Nephron (organoid): ENCODE data around the gene P2RX7.

Experiments used
- H3K27ac Mint-ChIP-seq, 3 experiments: 2 replicates each; pipeline ENCODE4 v1.8.0; 2020; ENCODE audit warnings: mixed read lengths in 3 of 3, mild to moderate bottlenecking in 2 of 3, moderate library complexity in 1 of 3
- H3K27me3 Mint-ChIP-seq: 2 replicates; pipeline ENCODE4 v1.8.0; 2021; ENCODE audit warnings: low read depth, mild to moderate bottlenecking, moderate library complexity, mixed read lengths
- H3K36me3 Mint-ChIP-seq: 2 replicates; pipeline ENCODE4 v1.8.0; 2020; ENCODE audit warnings: low read depth, mixed read lengths
- H3K4me1 Mint-ChIP-seq: 2 replicates; pipeline ENCODE4 v1.8.0; 2020; ENCODE audit warnings: mixed read lengths
- H3K4me3 Mint-ChIP-seq, 3 experiments: 2 replicates each; pipeline ENCODE4 v1.8.0; 2020; ENCODE audit warnings: mild to moderate bottlenecking in 3 of 3, mixed read lengths in 3 of 3, moderate library complexity in 2 of 3
- H3K9me3 Mint-ChIP-seq: 2 replicates; pipeline ENCODE4 v1.8.0; 2020; ENCODE audit warnings: mixed read lengths
- CTCF ChIP-seq, 3 experiments: fragments of 200-600 bp; sonication (generic); IDR thresholded peaks; one replicate each; pipeline ENCODE4 v1.5.0; 2021; ENCODE audit warnings: antibody characterized with exemption in 3 of 3; ENCODE audit not compliant: unreplicated experiment in 3 of 3

The P2RX7 gene

GRCh38 chr12:121232163-121232562 lies 99.5 kb downstream of the P2RX7 start:
- H3K4me3 Mint-ChIP-seq: no peak overlapping the region
- no peaks in the 10 kb centered on the region for H3K9me3 Mint-ChIP-seq
- H3K27me3 Mint-ChIP-seq: peaks cover 3% of the 10 kb centered on the region
- peaks cover 13% of the 10 kb centered on the region for H3K36me3 Mint-ChIP-seq
- TF ChIP-seq CTCF (IDR thresholded peaks at IDR 0.05; ENCODE audit: unreplicated experiment in 3 of 3): no peak
- no peaks in the 10 kb centered on the region for H3K4me1 Mint-ChIP-seq
- no peak overlapping the region for H3K27ac Mint-ChIP-seq

- H3K4me3 Mint-ChIP-seq: no peak overlapping the region
- H3K36me3 Mint-ChIP-seq: peaks cover 13% of the 10 kb centered on the region
- H3K27me3 Mint-ChIP-seq: peaks cover 3% of the 10 kb centered on the region
- H3K27ac Mint-ChIP-seq: no peak overlapping the region
- TF ChIP-seq CTCF (IDR thresholded peaks at IDR 0.05; ENCODE audit: unreplicated experiment in 3 of 3): no peak
- H3K9me3 Mint-ChIP-seq: no peaks in the 10 kb centered on the region
- peaks cover 8% of the 10 kb centered on the region for H3K4me1 Mint-ChIP-seq
These were observed 100.4 kb downstream of the P2RX7 start for GRCh38 chr12:121232977-121233627.

GRCh38 chr12:121233628-121234020 lies 100.9 kb downstream of the P2RX7 start:
- Mint-ChIP-seq H3K4me1 (peaks cover 10% of the 10 kb centered on the region), H3K27me3 (peaks cover 3% of the 10 kb centered on the region)

GRCh38 chr12:121236776-121237175 lies 104.1 kb downstream of the P2RX7 start:
- H3K27ac Mint-ChIP-seq: peak overlapping the region in 1 of 3 experiments; percentile 61
- no peak overlapping the region for H3K4me3 Mint-ChIP-seq
- no peaks in the 10 kb centered on the region for H3K9me3 Mint-ChIP-seq
- no peak for TF ChIP-seq CTCF (IDR thresholded peaks at IDR 0.05; ENCODE audit: unreplicated experiment in 3 of 3)
- peaks cover 23% of the 10 kb centered on the region for H3K36me3 Mint-ChIP-seq
- H3K4me1 Mint-ChIP-seq: peaks cover 41% of the 10 kb centered on the region
- H3K27me3 Mint-ChIP-seq: peaks cover 3% of the 10 kb centered on the region

More at GRCh38 chr12:121233628-121234020, 100.9 kb downstream of the P2RX7 start:
- Mint-ChIP-seq H3K4me3 (no peak overlapping the region), H3K9me3 (no peaks in the 10 kb centered on the region), H3K27ac (no peak overlapping the region), H3K36me3 (peaks cover 13% of the 10 kb centered on the region)
- no peak for TF ChIP-seq CTCF (IDR thresholded peaks at IDR 0.05; ENCODE audit: unreplicated experiment in 3 of 3)

GRCh38 chr12:121237415-121237814 lies 104.7 kb downstream of the P2RX7 start:
- H3K27me3 Mint-ChIP-seq: peaks cover 1% of the 10 kb centered on the region
- TF ChIP-seq CTCF (IDR thresholded peaks at IDR 0.05; ENCODE audit: unreplicated experiment in 3 of 3): no peak
- H3K4me1 Mint-ChIP-seq: peaks cover 42% of the 10 kb centered on the region
- H3K4me3 Mint-ChIP-seq: no peak overlapping the region
- no peaks in the 10 kb centered on the region for H3K9me3 Mint-ChIP-seq
- peak overlapping the region; percentile 80 to 95 (median 89) for H3K27ac Mint-ChIP-seq
- H3K36me3 Mint-ChIP-seq: peaks cover 23% of the 10 kb centered on the region
